NCI-H524 (cell line): ENCODE measurements around the gene MON1B.
A peak's percentile ranks its signal among the peaks of the same experiment; 100 is the strongest.
"Not testable (repeated sequence)": the region's sequence is repeated elsewhere in the genome, so short reads cannot be mapped to it uniquely, and the experiment has no call there.

Experiments used
- DNase-seq, 2 experiments: peaks; one replicate each; lab custom pipeline; 2025; lab: John Stamatoyannopoulos, UW

MON1B gene

DNA sequence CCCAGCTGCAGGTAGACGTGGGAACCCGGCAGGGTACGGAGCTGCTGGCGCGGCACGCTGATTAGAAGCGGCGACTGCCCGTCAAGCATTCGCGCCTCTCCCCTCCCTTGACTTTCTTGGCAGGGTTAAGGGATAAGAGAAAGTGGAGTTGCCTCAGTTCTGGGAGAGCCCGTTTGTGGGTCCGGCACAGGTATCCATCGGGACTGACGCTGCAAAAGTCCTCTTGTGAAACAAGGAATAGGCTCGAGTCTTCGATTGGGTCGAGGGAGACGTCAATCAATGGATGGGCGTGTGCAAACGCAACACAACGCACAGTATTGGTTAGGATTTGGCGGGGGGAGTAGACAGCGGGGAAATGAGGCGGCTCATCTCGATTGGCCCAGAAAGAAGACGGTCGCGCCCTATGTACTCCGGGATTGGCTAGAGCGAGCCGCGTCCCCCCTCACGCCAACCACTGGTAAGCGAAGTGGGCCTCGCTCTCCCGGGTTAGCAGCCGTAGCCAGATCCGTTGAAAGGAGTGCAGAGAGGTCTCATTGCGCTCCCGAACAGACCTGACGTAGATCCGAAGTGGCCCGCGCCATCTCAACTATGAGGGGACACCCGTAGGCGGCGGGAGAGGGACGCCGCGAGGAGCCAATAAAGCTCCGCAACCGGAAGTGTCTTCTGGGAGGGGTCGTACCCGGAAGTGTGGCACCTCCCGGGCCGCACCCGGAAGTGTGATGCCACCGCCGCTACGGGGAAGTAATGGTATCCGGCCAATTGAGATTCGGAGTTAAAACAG is at the start of gene MON1B:
Gene MON1B, plus strand, starts transcription at position 713 of the 781 bp plus-strand sequence. CDS start 296 bp downstream, outside the sequence.
- peak; percentile 99 for DNase-seq

DNA sequence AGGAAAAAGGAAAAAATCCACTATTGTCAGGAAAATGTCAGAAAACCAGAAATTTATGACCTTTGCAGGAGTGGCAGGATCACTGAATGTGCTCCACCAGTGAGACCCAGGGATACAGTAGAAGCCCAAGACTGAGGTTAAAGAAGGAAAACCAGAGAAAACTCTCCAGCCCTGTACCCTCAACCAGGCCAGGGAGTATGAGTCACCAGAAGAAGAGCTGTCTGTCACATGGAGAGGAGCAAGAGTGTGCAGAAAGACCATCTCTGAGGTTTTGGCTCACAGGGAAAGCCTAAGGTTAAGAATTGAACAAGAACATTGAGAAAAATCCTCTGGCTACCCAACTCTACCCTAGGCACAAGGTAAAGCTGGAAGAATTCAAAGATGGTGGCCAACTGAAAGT is 47.6 kb upstream of the MON1B start:
- DNase-seq, result no peak

DNA sequence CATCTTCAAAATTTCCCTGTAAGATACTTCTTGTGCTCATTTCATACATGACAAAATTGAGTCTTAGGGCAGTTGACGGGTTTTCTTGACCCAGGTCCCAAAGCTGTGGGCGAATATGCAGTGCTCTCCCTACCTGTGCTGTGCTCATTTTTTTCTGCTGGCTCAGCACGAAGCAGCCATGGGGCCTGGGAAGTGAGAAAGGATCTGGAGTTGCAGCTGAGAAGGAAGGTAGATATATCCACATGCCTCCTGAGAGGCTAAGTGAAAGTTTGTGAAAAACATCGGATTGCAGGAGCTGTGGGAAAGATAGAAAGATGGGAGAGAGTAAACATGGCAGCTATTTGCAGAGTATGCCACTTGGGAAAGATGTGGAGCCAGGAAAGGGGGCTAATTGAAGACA is 42.9 kb upstream of the MON1B start:
- DNase-seq, result no peak

DNA sequence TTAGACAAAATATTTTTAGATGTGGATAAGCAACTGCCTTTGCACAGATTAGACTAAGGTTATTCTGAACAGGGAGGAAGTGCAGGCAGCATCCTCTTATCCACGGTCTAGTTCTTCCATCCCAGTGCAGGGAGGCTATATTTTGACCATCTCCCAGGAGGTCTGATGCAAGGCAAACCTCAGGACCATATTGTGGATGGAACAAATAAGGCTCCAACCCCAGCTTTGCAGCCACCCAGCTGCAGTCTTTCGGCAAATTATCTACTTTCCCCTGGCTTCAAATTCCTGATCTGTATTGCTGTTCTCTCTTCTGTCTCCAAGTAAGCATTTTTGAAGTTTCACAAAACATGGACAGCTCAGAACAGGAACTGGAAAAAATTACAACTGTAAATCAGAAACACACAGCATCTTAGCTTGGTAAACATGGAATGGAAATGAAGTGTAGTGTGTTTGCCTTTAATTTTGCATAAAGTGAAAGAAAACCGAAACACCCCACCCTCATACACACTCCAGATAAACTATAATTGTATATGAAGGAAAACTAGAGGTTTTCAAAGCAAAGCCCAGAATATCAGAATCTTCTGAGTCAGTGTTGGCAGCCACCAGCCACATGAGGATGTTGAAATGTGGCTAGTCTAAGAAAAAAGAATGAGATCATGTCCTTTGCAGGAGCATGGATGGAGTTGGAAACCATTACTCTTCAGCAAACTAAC is 33.5 kb upstream of the MON1B start:
- DNase-seq, result no peak

DNA sequence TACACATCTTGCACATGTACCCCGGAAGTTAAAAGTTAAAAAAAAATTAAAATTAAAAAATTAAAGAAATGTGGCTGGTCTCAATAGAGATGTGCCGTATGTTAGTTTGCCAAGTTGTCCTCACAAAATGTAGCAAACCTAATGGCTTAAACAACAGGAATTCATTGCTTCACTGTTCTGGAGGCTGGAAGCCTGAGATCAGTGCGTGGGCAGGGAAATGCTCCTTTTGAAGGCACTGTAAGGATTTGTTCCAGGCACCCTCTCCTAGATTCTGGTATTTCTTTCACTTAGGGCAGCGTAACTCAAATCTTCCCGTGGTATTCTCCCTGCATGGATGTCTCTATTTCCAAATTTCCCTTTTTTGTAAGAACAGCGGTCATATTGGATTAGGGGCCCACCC is 32.7 kb upstream of the MON1B start:
- DNase-seq, result no peak

DNA sequence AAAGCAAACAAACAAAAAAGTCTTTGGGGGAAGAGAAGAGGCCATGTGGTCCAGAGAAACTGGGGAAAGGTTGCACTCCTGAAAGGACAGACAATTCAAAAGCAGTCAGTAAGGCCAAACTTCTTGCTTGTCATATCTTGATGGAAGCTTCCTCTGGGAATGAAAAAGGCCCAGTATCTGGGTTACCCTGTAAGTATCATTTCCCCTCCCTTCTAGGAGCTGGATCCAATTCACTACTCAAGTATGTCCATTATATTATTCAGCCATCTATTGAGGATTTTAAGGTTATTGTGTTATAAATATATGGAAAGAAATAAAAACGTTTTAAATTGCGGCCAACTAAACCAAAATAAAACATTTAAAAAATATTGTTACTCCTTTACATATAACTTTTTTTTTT is 26.0 kb upstream of the MON1B start:
- DNase-seq, result no peak

DNA sequence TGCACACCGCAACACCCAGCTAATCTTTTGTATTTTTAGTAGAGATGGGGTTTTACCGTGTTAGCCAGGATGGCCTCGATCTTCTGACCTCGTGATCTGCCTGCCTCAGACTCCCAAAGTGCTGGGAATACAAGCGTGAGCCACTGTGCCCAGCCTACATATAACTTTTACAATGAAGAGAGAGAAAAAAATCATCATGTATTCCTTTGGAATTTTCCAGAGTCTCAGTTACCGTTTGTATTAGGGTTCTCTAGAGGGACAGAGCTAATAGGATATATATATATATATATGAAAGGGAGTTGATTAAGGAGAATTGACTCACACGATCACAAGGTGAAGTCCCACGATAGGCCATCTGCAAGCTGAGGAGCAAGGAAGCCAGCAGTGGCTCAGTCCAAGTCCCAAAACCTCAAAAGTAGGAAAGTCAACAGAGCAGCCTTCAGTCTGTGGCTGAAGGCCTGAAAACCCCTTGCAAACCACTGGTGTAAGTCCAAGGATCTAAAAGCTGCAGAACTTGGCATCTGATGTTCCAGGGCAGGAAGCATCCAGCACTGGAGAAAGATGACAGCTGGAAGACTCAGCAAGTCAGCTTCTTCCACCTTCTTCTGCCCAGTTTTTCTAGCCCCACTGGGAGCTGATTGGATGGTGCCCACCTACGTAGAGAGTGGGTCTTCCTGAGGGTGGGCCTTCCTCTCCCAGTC is 25.3 kb upstream of the MON1B start:
- not testable (repeated sequence) for DNase-seq

DNA sequence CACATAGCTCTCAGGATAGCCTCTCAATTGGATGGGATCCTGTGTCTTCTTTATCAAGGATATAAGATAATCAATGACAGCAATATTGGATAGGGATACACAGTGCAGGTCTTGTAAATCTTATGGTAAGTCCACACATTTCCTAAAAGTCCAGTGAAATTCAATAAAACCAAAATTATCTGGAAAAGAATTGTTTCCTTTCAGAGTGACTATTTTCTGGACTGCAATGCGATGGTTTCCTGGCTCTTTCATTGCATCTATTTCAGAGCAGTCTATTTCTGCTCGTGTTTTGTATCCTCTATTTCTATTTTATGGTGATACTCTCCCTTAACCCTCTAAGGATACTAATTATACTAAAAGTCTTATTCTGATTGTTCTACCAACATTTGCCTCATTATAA is 24.3 kb upstream of the MON1B start:
- no peak for DNase-seq

DNA sequence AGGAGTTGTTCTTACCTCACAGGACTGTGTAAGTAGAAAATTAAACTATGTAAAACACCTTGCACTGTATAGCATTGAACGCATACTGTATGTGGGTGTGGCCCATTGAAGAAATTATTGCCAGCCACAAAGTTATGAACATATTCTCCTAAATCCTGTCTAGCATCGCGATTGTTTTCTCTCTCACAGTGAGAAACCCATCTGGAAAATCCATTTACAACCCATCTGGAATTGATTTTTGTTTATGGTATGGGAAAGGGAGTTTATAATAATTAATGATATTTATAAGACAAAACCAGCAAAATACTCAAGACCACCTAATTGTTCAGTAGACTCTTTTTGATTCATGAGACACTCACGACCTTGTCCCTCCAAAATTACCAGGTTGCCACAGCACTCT is 22.1 kb upstream of the MON1B start:
- DNase-seq, result no peak

DNA sequence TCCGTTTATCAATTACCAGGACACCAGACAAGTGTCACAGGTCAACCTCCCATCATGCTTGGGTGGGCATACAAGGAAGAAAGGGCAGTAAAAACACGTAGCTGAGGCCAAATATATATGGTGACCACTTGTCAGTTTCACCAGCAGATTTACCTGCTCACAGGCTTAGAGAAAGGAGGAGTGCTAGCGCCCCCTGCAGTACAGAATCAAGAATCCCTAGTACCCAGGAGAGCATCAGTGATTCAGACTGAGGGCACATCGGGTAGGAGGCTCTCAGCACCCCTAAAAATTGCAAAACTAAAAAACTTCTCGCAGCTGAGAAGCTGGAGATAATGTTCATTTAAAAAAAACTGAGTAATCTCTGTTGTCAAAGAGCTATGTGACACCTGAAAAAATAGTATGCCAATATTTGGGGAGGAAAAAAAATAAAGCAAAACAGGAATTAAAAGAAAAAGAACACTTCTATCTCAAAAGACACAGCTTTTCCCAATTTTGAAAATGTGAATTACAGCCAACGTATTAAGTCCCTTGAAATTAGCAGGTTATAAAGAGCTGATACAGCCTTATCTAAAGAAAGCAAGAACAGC is 21.2 kb upstream of the MON1B start:
- peak; percentile 13 to 78 for DNase-seq

DNA sequence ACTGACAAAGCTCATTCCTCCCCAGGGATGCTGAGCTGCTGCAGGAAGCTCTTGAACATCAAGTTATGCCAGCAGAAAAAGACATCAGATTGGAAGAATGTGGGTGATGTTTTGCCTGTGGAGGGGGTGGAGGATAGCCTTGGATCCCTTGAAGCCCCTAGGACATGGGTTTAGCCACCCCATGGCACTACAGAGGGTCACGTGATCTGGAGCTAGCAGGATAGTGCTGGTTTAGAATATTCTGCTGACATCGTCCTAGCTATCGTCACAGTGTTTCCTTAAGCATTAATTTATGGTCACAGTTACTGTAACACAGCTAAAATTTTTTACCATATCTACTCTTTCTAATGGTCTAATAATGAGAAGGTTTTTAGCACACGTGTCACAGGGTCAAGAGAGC is 20.2 kb upstream of the MON1B start:
- no peak for DNase-seq

DNA sequence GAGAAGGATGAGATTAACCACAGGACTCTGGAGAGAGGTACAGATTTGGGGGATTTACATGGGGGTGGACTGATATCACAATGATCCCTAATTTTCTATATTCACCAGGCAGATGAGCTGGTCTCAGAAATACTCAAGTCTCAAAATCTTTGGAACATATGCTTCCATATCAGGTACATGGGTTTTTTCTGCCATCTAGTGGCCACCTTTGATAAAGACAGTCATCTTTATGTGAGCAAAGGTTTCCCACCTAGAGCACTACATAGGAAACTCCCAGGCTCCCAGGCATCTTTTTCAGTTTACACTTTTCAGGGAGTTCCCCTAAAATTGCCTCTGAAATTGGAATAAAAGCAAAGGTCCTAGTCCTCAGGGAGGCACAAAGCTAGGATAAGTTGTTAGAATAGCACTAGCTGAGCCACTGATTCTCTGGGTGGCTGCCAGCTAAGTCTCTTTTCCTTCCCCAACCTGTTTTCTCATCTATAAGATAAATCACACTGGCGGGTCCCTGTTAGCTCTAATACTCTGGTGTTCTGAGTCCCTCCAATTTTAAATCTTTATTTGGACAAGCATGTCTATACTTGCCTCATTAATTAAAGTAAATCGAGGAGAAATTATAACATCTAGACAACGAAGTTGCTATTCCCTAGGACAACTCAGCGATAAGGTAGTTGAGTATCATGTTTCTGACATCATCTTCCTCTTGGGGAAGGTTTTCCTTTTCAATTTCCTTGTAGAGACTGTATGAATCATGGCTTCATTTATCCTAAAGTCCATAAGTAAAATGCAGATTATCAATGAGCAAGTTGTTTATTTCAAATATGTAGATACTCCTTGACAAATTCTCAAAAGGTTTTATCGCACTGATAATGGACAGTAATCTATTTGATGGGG is 19.0 kb upstream of the MON1B start:
- peak; percentile 67 to 86 for DNase-seq

DNA sequence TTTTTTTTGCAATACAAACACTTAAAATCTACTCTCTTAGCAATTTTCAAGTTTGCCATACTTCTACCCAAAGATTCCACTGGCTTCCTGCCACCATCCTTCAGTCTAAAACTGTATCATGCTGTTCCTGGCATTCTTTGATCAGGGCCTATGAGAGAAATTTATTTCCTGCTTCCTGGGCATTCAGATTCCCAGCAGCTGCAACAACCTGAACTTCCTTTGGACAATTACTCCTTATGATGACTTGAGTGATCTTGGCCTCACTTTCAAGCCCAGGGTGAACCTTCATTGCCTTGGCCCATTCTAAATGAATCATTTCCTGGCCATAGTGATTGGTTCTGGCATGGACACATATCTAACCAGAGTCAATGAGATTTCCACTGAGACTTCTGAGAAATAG is 18.0 kb upstream of the MON1B start:
- DNase-seq, result no peak

DNA sequence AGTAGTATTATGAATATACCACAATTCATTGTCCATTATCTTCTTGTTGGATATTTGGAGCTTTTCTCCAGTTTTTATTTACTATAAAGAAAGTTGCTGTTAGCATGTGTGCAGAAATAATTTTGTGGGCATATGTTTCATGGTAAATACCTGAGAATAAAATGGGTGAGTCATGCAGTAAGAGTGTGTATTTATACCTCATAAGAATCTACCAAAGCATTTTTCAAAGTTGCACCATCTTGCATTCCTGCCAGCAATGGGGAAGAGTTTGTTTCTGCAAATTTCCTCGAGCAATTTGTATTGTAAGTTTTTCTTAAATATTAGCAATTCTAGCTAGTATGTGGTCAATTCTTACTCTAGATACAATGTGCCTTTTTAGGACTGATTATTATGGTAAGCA is 7.9 kb upstream of the MON1B start:
- DNase-seq, result no peak

DNA sequence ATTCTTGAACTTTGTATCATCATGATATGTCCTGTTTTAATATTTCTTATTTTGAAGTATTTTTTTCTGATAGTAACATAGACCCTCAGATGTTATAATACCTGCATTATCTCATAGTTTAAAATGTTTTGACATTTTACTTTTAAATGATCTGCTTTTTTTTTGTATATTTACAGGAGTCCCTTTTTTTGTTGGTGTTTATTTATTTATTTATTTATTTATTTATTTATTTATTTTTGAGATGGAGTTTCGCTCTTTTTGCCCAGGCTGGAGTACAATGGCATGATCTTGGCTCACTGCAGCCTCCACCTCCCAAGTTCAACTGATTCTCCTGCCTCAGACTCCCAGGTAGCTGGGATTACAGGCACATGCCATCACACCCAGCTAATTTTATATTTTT is 4.7 kb upstream of the MON1B start:
- not testable (repeated sequence) for DNase-seq

DNA sequence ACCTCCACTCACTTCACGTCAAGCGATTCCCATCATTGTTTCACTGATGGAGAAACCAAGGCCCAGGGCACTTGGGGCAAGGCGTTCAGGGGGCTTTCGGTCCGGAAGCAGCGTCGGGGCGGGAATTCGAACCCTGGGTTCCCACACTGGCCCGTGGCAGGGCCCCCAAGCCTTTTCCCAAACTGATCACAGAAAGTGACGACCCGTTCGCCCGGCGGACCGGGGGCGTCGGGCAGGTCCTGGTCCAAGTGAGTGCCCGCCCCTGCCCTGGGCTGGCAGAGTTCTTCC is 856 bp upstream of the MON1B start:
- DNase-seq, result peak in 1 of 2 experiments; percentile 42

DNA sequence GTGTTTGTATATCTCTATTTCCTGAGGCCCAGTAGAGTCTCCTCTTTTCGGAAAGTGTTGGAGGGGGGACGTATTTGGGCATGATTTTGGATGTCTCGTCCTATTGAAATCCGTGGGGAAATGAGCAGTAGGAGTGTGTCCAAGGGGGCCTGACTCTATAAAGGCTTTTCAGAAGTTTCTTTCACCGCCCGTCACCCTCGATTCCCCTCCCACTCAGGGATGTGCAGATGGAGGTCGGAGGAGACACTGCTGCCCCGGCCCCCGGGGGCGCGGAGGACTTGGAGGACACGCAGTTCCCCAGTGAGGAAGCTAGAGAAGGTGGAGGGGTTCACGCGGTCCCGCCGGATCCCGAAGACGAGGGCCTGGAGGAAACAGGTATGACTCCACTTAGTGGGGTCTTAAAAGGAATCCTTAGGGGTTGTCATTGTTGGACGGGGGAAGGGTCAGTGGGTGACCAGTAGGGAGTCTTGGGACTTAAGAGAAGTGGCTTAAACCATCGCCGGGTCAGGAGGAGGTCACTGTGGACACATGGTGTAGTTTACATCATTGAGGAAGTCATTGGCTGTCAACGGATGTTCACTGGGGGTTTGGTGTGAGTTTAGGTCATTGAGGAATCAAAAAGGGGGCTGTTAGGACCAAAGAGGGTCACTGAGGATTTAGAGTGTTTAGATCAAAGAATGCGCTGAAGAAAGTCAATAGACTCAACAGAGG is 424 bp downstream of the MON1B start:
- DNase-seq, result peak in 1 of 2 experiments; percentile 33

DNA sequence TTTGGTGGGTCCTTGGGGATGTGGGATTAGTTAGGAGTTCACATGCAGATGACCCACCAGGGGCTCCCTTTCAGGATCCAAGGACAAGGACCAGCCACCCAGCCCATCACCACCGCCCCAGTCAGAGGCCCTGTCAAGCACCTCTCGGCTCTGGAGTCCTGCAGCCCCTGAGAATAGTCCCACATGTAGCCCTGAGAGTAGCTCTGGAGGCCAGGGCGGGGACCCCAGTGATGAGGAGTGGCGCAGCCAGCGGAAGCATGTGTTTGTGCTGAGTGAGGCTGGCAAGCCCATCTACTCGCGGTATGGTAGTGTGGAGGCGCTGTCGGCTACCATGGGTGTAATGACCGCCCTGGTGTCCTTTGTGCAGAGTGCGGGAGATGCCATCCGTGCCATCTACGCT is 2.4 kb downstream of the MON1B start:
- DNase-seq, result no peak

DNA sequence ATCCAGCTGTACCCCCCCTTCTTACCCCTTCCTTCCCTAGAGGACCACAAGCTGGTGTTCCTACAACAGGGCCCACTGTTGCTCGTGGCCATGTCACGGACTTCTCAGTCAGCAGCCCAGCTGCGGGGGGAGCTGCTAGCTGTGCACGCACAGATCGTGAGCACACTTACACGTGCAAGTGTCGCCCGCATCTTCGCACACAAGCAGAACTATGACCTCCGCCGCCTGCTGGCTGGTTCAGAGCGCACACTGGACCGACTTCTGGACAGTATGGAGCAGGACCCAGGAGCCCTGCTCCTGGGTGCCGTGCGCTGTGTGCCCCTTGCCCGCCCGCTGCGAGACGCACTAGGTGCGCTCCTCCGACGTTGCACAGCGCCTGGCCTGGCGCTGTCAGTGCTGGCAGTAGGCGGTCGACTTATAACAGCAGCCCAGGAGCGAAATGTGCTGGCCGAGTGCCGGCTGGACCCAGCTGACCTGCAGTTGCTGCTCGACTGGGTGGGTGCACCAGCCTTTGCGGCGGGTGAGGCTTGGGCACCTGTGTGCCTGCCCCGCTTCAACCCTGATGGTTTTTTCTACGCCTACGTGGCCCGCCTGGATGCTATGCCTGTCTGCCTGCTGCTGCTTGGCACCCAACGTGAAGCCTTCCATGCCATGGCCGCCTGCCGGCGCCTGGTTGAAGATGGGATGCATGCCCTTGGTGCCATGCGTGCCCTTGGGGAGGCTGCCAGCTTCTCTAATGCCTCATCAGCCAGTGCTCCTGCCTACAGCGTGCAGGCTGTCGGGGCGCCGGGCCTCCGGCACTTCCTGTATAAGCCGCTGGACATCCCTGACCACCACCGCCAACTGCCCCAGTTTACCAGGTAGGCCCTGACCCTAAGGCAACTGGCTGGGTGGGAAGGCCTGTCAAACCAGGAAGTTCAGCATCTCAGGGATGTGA is 3.6 kb downstream of the MON1B start:
- DNase-seq, result no peak

DNA sequence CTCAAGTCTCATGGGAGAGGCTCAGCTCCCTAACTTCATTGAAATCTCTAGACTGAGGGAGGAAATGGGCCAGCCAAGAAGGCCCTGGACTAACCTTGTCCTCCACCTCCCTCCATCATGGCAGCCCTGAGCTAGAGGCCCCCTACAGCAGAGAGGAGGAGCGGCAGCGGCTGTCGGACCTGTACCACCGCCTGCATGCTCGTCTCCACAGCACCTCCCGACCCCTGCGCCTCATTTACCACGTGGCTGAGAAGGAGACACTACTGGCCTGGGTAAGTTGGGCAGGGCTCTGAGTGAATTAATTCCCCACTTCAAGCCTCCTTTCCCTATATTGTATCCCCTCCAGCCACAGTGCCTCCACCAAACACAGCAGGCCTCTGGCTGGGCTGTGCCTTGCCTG is 4.4 kb downstream of the MON1B start:
- DNase-seq, result no peak
